Measurements from ENCODE around the gene OSBPL10. TPM values are rescaled to one million over a fixed set of nuclear protein-coding genes. Genes with fewer than 3 reads are reported as not detected.

OSBPL10 gene
- polyA plus RNA-seq, 1 donor from 2014 or later: 2.0 TPM

GRCh38 chr3:31687020-31687802 lies 293.9 kb downstream of the OSBPL10 start:
- Histone ChIP-seq H3F3A (ENCODE audit: insufficient read depth, low read length, poor library complexity, severe bottlenecking) (no peaks in the 10 kb centered on the region), H4K20me1 (ENCODE audit: insufficient read depth) (no peaks in the 10 kb centered on the region), H3K9me2 (ENCODE audit: insufficient read depth, low read length) (no peaks in the 10 kb centered on the region), H3K4me2 (ENCODE audit: low read length) (no peak overlapping the region), H3K27me3 (ENCODE audit: insufficient read depth, low read depth, low read length) (no peaks in the 10 kb centered on the region), H2AFZ (ENCODE audit: low read depth, low read length) (no peak overlapping the region), H3K9ac (ENCODE audit: low read length) (no peak overlapping the region), H3K4me3 (ENCODE audit: low read length) (no peak overlapping the region), H3K36me3 (ENCODE audit: insufficient read depth, low read length) (no peaks in the 10 kb centered on the region), H3K79me2 (replicated peaks; ENCODE audit: insufficient read depth, low read length) (no peaks in the 10 kb centered on the region), H3K27ac (ENCODE audit: low read length) (no peak overlapping the region), H3K9me3 (ENCODE audit: low read length) (no peaks in the 10 kb centered on the region)
- TF ChIP-seq CTCF (IDR thresholded peaks at IDR 0.05; ENCODE audit: poor library complexity, severe bottlenecking) (no peak), POLR2AphosphoS5 (IDR thresholded peaks at IDR 0.05) (no peak), EP300 (conservative IDR thresholded peaks at IDR 0.05; ENCODE audit: poor library complexity, severe bottlenecking) (no peak), MXI1 (conservative IDR thresholded peaks at IDR 0.05; ENCODE audit: poor library complexity, severe bottlenecking) (no peak), RAD21 (conservative IDR thresholded peaks at IDR 0.05) (no peak), EZH2 (IDR thresholded peaks at IDR 0.05; ENCODE audit: borderline replicate concordance, insufficient read depth, low read length, poor library complexity, severe bottlenecking) (no peak), TAF1 (IDR thresholded peaks at IDR 0.05; ENCODE audit: low read depth) (no peak), SMC3 (conservative IDR thresholded peaks at IDR 0.05; ENCODE audit: poor library complexity) (no peak), REST (IDR thresholded peaks at IDR 0.05; ENCODE audit: borderline replicate concordance) (no peak)

GRCh38 chr3:31680072-31680870 lies 300.8 kb downstream of the OSBPL10 start:
- Histone ChIP-seq H3K9me3 (ENCODE audit: low read length) (no peaks in the 10 kb centered on the region), H2AFZ (ENCODE audit: low read depth, low read length) (no peak overlapping the region), H3K27me3 (ENCODE audit: insufficient read depth, low read depth, low read length) (no peaks in the 10 kb centered on the region), H3K9ac (ENCODE audit: low read length) (no peak overlapping the region), H3K36me3 (ENCODE audit: insufficient read depth, low read length) (no peaks in the 10 kb centered on the region), H3K4me3 (ENCODE audit: low read length) (no peak overlapping the region), H3K27ac (ENCODE audit: low read length) (no peak overlapping the region), H3F3A (ENCODE audit: insufficient read depth, low read length, poor library complexity, severe bottlenecking) (no peaks in the 10 kb centered on the region), H4K20me1 (ENCODE audit: insufficient read depth) (no peaks in the 10 kb centered on the region), H3K9me2 (ENCODE audit: insufficient read depth, low read length) (no peaks in the 10 kb centered on the region), H3K4me2 (ENCODE audit: low read length) (no peak overlapping the region), H3K79me2 (replicated peaks; ENCODE audit: insufficient read depth, low read length) (no peaks in the 10 kb centered on the region)
- no peak for TF ChIP-seq TAF1 (IDR thresholded peaks at IDR 0.05; ENCODE audit: low read depth)
- TF ChIP-seq REST (IDR thresholded peaks at IDR 0.05; ENCODE audit: borderline replicate concordance): no peak
- TF ChIP-seq EP300 (conservative IDR thresholded peaks at IDR 0.05; ENCODE audit: poor library complexity, severe bottlenecking): no peak
- no peak for TF ChIP-seq POLR2AphosphoS5 (IDR thresholded peaks at IDR 0.05)
- TF ChIP-seq RAD21 (conservative IDR thresholded peaks at IDR 0.05): no peak
- no peak for TF ChIP-seq CTCF (IDR thresholded peaks at IDR 0.05; ENCODE audit: poor library complexity, severe bottlenecking)
- no peak for TF ChIP-seq EZH2 (IDR thresholded peaks at IDR 0.05; ENCODE audit: borderline replicate concordance, insufficient read depth, low read length, poor library complexity, severe bottlenecking)
- no peak for TF ChIP-seq SMC3 (conservative IDR thresholded peaks at IDR 0.05; ENCODE audit: poor library complexity)
- TF ChIP-seq MXI1 (conservative IDR thresholded peaks at IDR 0.05; ENCODE audit: poor library complexity, severe bottlenecking): no peak

All from neural cell (in vitro differentiated cells).